GM21529 (cell line): ENCODE results near the gene LIFR.
A peak's percentile ranks its signal among the peaks of the same experiment; 100 is the strongest.

Source experiments
- ATAC-seq: cut with Tn5 transposase; IDR thresholded peaks from one replicate; pipeline ENCODE4 v1.9.1; 2021; ENCODE audit not compliant: unreplicated experiment

The LIFR gene

GRCh38 chr5:38551030-38552017 is 5.1 kb downstream of the LIFR start:
- peak; percentile 80 for ATAC-seq

GRCh38 chr5:38548064-38548759 is 8.2 kb downstream of the LIFR start:
- no peak for ATAC-seq

GRCh38 chr5:38547257-38547656 is 9.2 kb downstream of the LIFR start:
- no peak for ATAC-seq

- ATAC-seq: no peak
Observed at GRCh38 chr5:38546691-38547146, 9.7 kb downstream of the LIFR start.

- no peak for ATAC-seq
Observed at GRCh38 chr5:38543886-38544285, 12.6 kb downstream of the LIFR start.

- ATAC-seq: no peak
Observed at GRCh38 chr5:38543074-38543473, 13.4 kb downstream of the LIFR start.

GRCh38 chr5:38541174-38541725 is 15.2 kb downstream of the LIFR start:
- ATAC-seq: no peak

GRCh38 chr5:38540314-38540713 is 16.1 kb downstream of the LIFR start:
- no peak for ATAC-seq

- no peak for ATAC-seq
Observed at GRCh38 chr5:38538161-38538560, 18.3 kb downstream of the LIFR start.

GRCh38 chr5:38537505-38537904 is 18.9 kb downstream of the LIFR start:
- no peak for ATAC-seq

- ATAC-seq: no peak
Observed at GRCh38 chr5:38536968-38537367, 19.5 kb downstream of the LIFR start.

GRCh38 chr5:38535845-38536244 is 20.6 kb downstream of the LIFR start:
- ATAC-seq: no peak

- ATAC-seq: no peak
Observed at GRCh38 chr5:38535248-38535750, 21.1 kb downstream of the LIFR start.

- no peak for ATAC-seq
Observed at GRCh38 chr5:38534156-38534453, 22.3 kb downstream of the LIFR start.

- no peak for ATAC-seq
Observed at GRCh38 chr5:38533286-38534155, 22.9 kb downstream of the LIFR start.

- ATAC-seq: no peak
Observed at GRCh38 chr5:38532165-38532669, 24.2 kb downstream of the LIFR start.

GRCh38 chr5:38531518-38531917 is 24.9 kb downstream of the LIFR start:
- no peak for ATAC-seq

GRCh38 chr5:38529955-38530646 is 26.3 kb downstream of the LIFR start:
- no peak for ATAC-seq

- ATAC-seq: no peak
Observed at GRCh38 chr5:38528162-38528703, 28.2 kb downstream of the LIFR start.

GRCh38 chr5:38527475-38527874 is 29.0 kb downstream of the LIFR start:
- no peak for ATAC-seq
